CD8-positive, alpha-beta memory T cell (primary cell): ENCODE measurements around the gene OR10P1. TPM values are rescaled to one million over a fixed set of nuclear protein-coding genes. Genes with fewer than 3 reads are reported as not detected.
A peak's percentile ranks its signal among the peaks of the same experiment; 100 is the strongest.
"Not testable (repeated sequence)": the region's sequence is repeated elsewhere in the genome, so short reads cannot be mapped to it uniquely, and the experiment has no call there.

Source experiments
- CTCF ChIA-PET: fragments of 350-600 bp; sonication (Branson Sonifier 250); formaldehyde crosslinking; loops from one replicate; lab custom pipeline; 2021; ENCODE audit warnings: antibody characterized with exemption; lab: Charles Lee
- POLR2A ChIA-PET: fragments of 350-600 bp; sonication (Branson Sonifier 250); formaldehyde crosslinking; loops from one replicate; lab custom pipeline; 2021; ENCODE audit warnings: antibody characterized with exemption; lab: Charles Lee
- DNase-seq, 5 donors: peaks; one replicate each; pipeline versions ENCODE4 v3.0.0 to v3.0.0-alpha.2; 2020 to 2022; ENCODE audit warnings: mixed read lengths in 1 of 5
- H3K27ac ChIP-seq: one replicate; pipeline ENCODE4 v1.7.0; 2013; ENCODE audit warnings: low read depth, mild to moderate bottlenecking, low read length, moderate library complexity
- H3K27me3 ChIP-seq: 2 replicates; pipeline ENCODE4 v1.7.0; 2013; ENCODE audit warnings: low read length, mild to moderate bottlenecking; ENCODE audit not compliant: insufficient read depth, poor library complexity, severe bottlenecking
- H3K36me3 ChIP-seq: 2 replicates; pipeline ENCODE4 v1.7.0; 2013; ENCODE audit warnings: mild to moderate bottlenecking, low read length, moderate library complexity; ENCODE audit not compliant: insufficient read depth
- H3K4me1 ChIP-seq: 2 replicates; pipeline ENCODE4 v1.7.0; 2013; ENCODE audit warnings: mild to moderate bottlenecking, low read length, moderate library complexity; ENCODE audit not compliant: insufficient read depth
- H3K4me3 ChIP-seq: 2 replicates; pipeline ENCODE4 v1.7.0; 2013; ENCODE audit warnings: mild to moderate bottlenecking, low read length
- H3K9me3 ChIP-seq: 2 replicates; pipeline ENCODE4 v1.7.0; 2013; ENCODE audit warnings: mild to moderate bottlenecking, low read length
- H3K27ac Mint-ChIP-seq, 8 donors: one replicate each; pipeline ENCODE4 v1.8.0; 2020 to 2021; ENCODE audit warnings: mixed read lengths in 8 of 8, mild to moderate bottlenecking in 6 of 8, inconsistent platforms in 3 of 8, moderate library complexity in 3 of 8
- H3K27me3 Mint-ChIP-seq, 2 donors: one replicate each; pipeline ENCODE4 v1.8.0; 2020 to 2021; ENCODE audit warnings: mixed read lengths in 2 of 2, mild to moderate bottlenecking in 1 of 2, moderate library complexity in 1 of 2
- H3K36me3 Mint-ChIP-seq, 3 donors: one replicate each; pipeline ENCODE4 v1.8.0; 2020 to 2021; ENCODE audit warnings: mixed read lengths in 3 of 3, inconsistent platforms in 1 of 3, mild to moderate bottlenecking in 1 of 3
- H3K4me1 Mint-ChIP-seq, 3 donors: one replicate each; pipeline ENCODE4 v1.8.0; 2020 to 2021; ENCODE audit warnings: mixed read lengths in 3 of 3, inconsistent platforms in 1 of 3, mild to moderate bottlenecking in 1 of 3
- H3K4me3 Mint-ChIP-seq, 7 donors: one replicate each; pipeline ENCODE4 v1.8.0; 2020 to 2021; ENCODE audit warnings: mixed read lengths in 7 of 7, mild to moderate bottlenecking in 6 of 7, moderate library complexity in 4 of 7, inconsistent platforms in 2 of 7
- H3K9me3 Mint-ChIP-seq, 5 donors: one replicate each; pipeline ENCODE4 v1.8.0; 2020 to 2022; ENCODE audit warnings: mixed read lengths in 5 of 5, mild to moderate bottlenecking in 3 of 5, moderate library complexity in 2 of 5, inconsistent platforms in 1 of 5
- polyA plus RNA-seq: library from polyadenylated mRNA; unstranded; fragments of 300-500 nt; fragmentation: Illumina TruSeq; gene quantifications from one replicate; pipeline ENCODE4 v1.2.3, GENCODE V29; 2021
- total RNA-seq, 2 experiments: library from RNA; stranded (reverse); gene quantifications; one replicate each; pipeline ENCODE4 v1.2.3, GENCODE V29; 2021

OR10P1 gene
- total and polyA plus RNA-seq, 3 experiments from 2014 or later: not detected

DNA sequence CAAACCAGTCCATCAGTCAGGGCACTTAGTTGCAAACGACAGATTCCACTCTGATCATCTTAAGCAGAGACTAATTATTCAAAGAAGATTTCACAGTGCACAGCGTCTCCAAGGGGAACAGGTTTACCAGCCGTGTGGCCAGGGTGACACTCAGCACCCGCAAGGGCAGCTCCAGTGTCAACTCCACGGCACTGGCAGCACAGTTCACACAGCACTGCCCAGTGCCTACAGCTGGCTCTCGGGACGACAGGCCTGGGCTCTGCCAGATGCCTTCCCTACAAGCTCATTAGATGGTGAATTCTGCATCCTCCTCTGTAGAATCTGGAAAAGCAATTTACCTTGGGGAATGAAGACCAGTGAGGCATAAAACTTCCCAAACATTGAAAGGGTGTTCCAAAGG lies 4.9 kb downstream of the OR10P1 start:
- Mint-ChIP-seq H3K4me3 (no peak overlapping the region), H3K27ac (peak overlapping the region in 1 of 8 donors; percentile 15), H3K4me1 (peaks cover 17 to 35% (median 32%) of the 10 kb centered on the region in 3 donors), H3K36me3 (no peaks in the 10 kb centered on the region), H3K9me3 (no peaks in the 10 kb centered on the region), H3K27me3 (peaks cover 4 to 10% of the 10 kb centered on the region in 2 donors)
- CTCF ChIA-PET: interaction anchor here (6.6 kb wide), 1 partner anchor 16 kb away, joined by 108 read pairs; no protein-coding TSS in a partner anchor
- Histone ChIP-seq H3K9me3 (no peaks in the 10 kb centered on the region), H3K36me3 (no peaks in the 10 kb centered on the region), H3K4me3 (no peak overlapping the region), H3K27me3 (no peaks in the 10 kb centered on the region), H3K4me1 (peaks cover 17% of the 10 kb centered on the region), H3K27ac (no peak overlapping the region)
- POLR2A ChIA-PET: no interaction called here
- DNase-seq: no peak

DNA sequence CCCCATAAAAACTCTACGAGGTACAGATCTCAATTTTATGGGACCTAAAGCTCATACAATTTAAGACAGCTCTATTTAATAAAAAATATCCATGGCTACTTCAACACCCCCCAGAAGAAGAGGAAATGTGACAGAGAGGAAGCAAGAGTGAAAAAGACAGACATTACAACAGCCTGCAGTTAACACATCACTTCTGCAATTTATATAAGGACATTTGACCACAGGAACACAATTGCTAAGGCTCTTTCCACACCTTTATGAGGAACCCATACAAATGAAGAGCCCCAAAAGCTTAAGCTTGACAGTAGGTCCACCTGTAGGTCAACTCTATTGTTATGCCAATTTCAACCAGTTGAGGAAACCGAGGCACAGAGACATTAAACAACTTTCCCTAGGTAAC lies 5.6 kb downstream of the OR10P1 start:
- POLR2A ChIA-PET: no interaction called here
- CTCF ChIA-PET: interaction anchor here (6.6 kb wide), 1 partner anchor 15 kb away, joined by 108 read pairs; no protein-coding TSS in a partner anchor

DNA sequence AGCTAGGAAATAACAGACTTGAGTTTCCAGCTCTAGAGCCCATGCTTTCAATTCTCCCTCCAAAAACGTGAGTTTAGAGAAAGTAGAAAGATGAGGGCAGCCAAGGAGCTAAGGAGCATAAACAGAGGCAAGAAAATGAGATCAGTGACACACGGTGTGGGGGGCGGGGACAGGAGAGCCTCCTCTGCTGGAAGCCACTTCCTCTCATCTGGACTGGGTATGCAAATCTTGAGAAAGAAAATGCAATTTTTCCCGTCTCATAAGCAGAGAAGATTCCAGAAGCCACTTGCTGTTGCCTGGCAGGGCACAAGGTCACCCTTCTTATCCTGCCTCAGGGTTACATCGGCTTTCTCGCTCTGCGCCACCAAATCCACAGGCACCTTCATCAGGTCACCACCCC lies 6.0 kb downstream of the OR10P1 start:
- Histone ChIP-seq H3K27me3 (no peaks in the 10 kb centered on the region), H3K36me3 (no peaks in the 10 kb centered on the region), H3K4me3 (no peak overlapping the region), H3K27ac (no peak overlapping the region), H3K9me3 (no peaks in the 10 kb centered on the region), H3K4me1 (peaks cover 12% of the 10 kb centered on the region)
- Mint-ChIP-seq H3K36me3 (no peaks in the 10 kb centered on the region), H3K27ac (peak overlapping the region in 2 of 8 donors; percentile 9 to 13), H3K4me1 (peaks cover 14 to 30% (median 28%) of the 10 kb centered on the region in 3 donors), H3K27me3 (peaks cover 0 to 1% of the 10 kb centered on the region in 2 donors), H3K9me3 (no peaks in the 10 kb centered on the region), H3K4me3 (no peak overlapping the region)
- ChIA-PET CTCF (interaction anchor here (6.6 kb wide), 1 partner anchor 15 kb away, joined by 108 read pairs; no protein-coding TSS in a partner anchor), POLR2A (no interaction called here)
- no peak for DNase-seq

More for the DNA sequence above, 5.6 kb downstream of the OR10P1 start:
- Histone ChIP-seq H3K27me3 (no peaks in the 10 kb centered on the region), H3K9me3 (no peaks in the 10 kb centered on the region), H3K4me1 (peaks cover 13% of the 10 kb centered on the region), H3K27ac (no peak overlapping the region), H3K36me3 (no peaks in the 10 kb centered on the region), H3K4me3 (no peak overlapping the region)
- Mint-ChIP-seq H3K36me3 (no peaks in the 10 kb centered on the region), H3K4me1 (peaks cover 18 to 34% (median 32%) of the 10 kb centered on the region in 3 donors), H3K4me3 (no peak overlapping the region), H3K27me3 (peaks cover 0 to 5% of the 10 kb centered on the region in 2 donors), H3K27ac (no peak overlapping the region), H3K9me3 (no peaks in the 10 kb centered on the region)
- DNase-seq: no peak

DNA sequence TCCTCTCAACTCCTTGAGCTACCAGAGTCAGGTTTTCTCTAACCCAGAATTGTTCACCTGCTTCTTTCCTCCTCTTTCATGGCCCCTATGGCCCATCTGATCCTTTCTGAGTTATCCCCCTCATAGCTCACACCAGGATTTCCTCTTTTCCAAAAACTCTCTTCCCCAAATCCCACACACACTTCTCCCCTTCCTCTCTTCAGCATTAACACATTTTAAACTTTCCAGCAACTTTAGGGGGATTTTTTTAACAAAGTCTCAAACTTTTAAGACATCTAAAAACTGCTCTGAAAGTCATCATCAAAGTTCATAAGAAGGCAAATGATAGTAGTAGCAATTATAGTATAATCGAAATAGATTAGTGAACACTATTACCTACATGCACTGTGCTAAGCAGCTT lies 7.9 kb downstream of the OR10P1 start:
- ChIA-PET CTCF (interaction anchor here (1.0 to 6.6 kb wide), 5 partner anchors 10 to 25 kb away, joined by 3 to 108 read pairs (median 5); no protein-coding TSS in a partner anchor), POLR2A (interaction anchor here (0.6 kb wide), 1 partner anchor 359 kb away, joined by 6 read pairs; no protein-coding TSS in a partner anchor)
- Histone ChIP-seq H3K27ac (no peak overlapping the region), H3K4me1 (peaks cover 6% of the 10 kb centered on the region), H3K9me3 (no peaks in the 10 kb centered on the region), H3K36me3 (no peaks in the 10 kb centered on the region), H3K4me3 (no peak overlapping the region), H3K27me3 (no peaks in the 10 kb centered on the region)
- H3K9me3 Mint-ChIP-seq: no peaks in the 10 kb centered on the region
- no peak for DNase-seq
- H3K4me3 Mint-ChIP-seq: no peak overlapping the region
- no peaks in the 10 kb centered on the region for H3K27me3 Mint-ChIP-seq
- H3K4me1 Mint-ChIP-seq: peaks cover 14 to 26% (median 26%) of the 10 kb centered on the region in 3 donors
- peak overlapping the region in 2 of 8 donors; percentile 39 to 88 for H3K27ac Mint-ChIP-seq
- no peaks in the 10 kb centered on the region for H3K36me3 Mint-ChIP-seq

DNA sequence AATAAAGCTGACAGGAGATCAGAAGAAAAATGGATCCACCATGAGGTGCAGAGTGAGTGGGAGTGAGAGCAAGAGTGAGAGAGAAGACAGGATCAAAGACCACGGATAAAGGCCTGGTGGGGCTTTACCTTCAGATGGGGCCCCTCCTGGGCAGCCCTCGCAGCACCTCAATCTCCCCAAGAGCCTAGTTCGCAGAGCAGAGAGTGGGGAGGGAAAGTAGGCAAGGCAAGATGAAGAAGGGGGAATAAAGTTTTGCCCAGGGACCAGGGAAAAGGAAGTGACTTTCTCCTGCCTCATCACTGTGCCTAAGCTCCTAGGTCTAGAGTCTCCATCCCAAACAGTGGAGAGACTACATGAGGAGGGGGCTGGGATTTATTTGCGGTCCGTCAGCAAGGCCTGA lies 10.3 kb downstream of the OR10P1 start:
- Mint-ChIP-seq H3K9me3 (no peaks in the 10 kb centered on the region), H3K4me3 (peak overlapping the region in 2 of 7 donors; percentile 25 to 43), H3K27ac (peak overlapping the region; percentile 56 to 96 (median 84)), H3K27me3 (no peaks in the 10 kb centered on the region), H3K36me3 (no peaks in the 10 kb centered on the region), H3K4me1 (peaks cover 14 to 26% (median 25%) of the 10 kb centered on the region in 3 donors)
- no peaks in the 10 kb centered on the region for H3K27me3 ChIP-seq
- peaks cover 6% of the 10 kb centered on the region for H3K4me1 ChIP-seq
- ChIA-PET POLR2A (interaction anchor here (1.1 to 1.5 kb wide), 2 partner anchors 9 to 91 kb away, joined by 4 to 6 read pairs; no protein-coding TSS in a partner anchor), CTCF (interaction anchor here (0.9 to 6.6 kb wide), 7 partner anchors 10 to 100 kb away, joined by 3 to 108 read pairs (median 4); partner anchors contain the start of gene OR10P1)
- DNase-seq: no peak
- no peak overlapping the region for H3K27ac ChIP-seq
- H3K9me3 ChIP-seq: no peaks in the 10 kb centered on the region
- H3K36me3 ChIP-seq: no peaks in the 10 kb centered on the region
- H3K4me3 ChIP-seq: no peak overlapping the region

DNA sequence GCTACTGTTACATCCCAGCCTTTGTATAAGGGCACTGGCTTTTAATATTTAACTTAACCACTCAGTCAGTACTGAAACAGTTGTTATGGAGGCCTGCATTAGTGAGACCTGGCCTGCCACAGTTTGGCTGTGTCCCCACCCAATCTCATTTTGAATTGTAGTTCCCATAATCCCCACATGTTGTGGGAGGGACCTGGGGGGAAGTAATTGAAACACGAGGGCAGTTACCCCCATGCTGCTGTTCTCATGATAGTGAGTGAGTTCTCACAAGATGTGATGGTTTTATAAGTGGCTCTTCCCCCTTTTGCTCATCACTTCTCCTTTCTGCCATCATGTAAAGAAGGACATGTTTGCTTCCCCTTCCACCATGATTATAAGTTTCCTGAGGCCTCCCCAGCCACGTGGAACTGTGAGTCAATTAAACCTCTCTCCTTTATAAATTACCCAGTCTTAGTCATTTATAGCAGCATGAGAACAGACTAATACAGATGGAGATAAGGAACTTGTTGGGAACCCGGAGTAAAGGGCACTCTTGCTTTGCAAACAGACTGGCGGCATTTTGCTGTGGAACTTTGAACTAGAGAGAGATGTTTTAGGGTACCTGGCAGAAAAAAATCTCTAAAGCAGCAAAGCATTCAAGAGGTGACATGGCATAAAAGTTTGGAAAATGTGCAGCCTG lies 14.1 kb downstream of the OR10P1 start:
- H3K4me3 ChIP-seq, H3K27me3 Mint-ChIP-seq, H3K9me3 ChIP-seq, DNase-seq, H3K36me3 ChIP-seq, H3K27ac Mint-ChIP-seq, H3K4me3 Mint-ChIP-seq, H3K4me1 ChIP-seq, H3K27me3 ChIP-seq, H3K36me3 Mint-ChIP-seq, POLR2A ChIA-PET, CTCF ChIA-PET, H3K9me3 Mint-ChIP-seq, H3K27ac ChIP-seq: not testable (repeated sequence)
- H3K4me1 Mint-ChIP-seq: peaks cover 13 to 23% (median 20%) of the 10 kb centered on the region in 3 donors

DNA sequence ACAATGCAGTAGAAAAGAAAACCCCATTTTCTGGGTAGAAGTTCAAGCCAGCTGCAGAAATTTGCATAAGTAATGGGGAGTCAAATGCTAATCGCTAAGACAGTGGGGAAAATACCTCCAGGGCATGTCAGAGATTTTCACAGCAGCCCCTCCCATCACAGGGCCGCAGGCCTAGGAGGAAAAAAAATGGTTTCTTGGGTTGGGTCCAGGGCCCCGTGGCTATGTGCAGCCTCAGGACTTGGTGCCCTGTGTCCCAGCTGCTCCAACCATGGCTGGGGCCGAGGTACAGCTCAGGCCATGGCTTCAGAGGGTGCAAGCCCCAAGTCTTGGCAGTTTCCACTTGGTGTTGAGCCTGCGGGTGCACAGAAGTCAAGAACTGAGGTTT lies 14.6 kb downstream of the OR10P1 start:
- Mint-ChIP-seq H3K27ac (peak overlapping the region in 1 of 8 donors; percentile 29), H3K4me1 (peaks cover 10 to 20% (median 15%) of the 10 kb centered on the region in 3 donors), H3K27me3 (peaks cover 0 to under 1% of the 10 kb centered on the region in 2 donors), H3K9me3 (peaks cover 0 to 3% (median 0%) of the 10 kb centered on the region in 5 donors), H3K36me3 (no peaks in the 10 kb centered on the region), H3K4me3 (no peak overlapping the region)
- Histone ChIP-seq H3K4me1 (peaks cover 5% of the 10 kb centered on the region), H3K36me3 (no peaks in the 10 kb centered on the region), H3K9me3 (no peaks in the 10 kb centered on the region), H3K27me3 (no peaks in the 10 kb centered on the region), H3K27ac (no peak overlapping the region), H3K4me3 (no peak overlapping the region)
- ChIA-PET POLR2A (no interaction called here), CTCF (no interaction called here)
- no peak for DNase-seq

DNA sequence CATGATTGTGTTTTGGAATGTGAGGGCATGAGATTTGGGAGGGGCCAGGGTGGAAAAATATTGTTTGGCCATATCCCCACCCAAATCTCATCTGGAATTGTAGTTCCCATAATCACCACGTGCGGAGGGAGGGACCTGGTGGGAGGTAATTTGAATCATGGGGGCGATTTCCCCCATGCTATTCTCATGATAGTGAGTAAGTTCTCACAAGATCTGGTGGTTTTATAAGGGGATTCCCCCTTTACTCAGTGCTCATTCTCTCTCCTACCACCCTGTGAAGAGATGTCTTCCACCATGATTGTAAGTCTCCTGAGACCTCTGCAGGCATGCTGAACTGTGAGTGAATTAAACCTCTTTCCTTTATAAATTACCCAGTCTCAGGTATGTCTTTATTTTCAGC lies 15.7 kb downstream of the OR10P1 start:
- H3K36me3 ChIP-seq: no peaks in the 10 kb centered on the region
- H3K27me3 Mint-ChIP-seq: peaks cover 0 to 4% of the 10 kb centered on the region in 2 donors
- H3K4me1 Mint-ChIP-seq: peaks cover 7 to 15% (median 7%) of the 10 kb centered on the region in 3 donors
- ChIA-PET CTCF (no interaction called here), POLR2A (no interaction called here)
- no peaks in the 10 kb centered on the region for H3K36me3 Mint-ChIP-seq
- no peak overlapping the region for H3K27ac Mint-ChIP-seq
- H3K9me3 ChIP-seq: no peaks in the 10 kb centered on the region
- peaks cover 0 to 3% (median 0%) of the 10 kb centered on the region in 5 donors for H3K9me3 Mint-ChIP-seq
- H3K4me3 Mint-ChIP-seq: no peak overlapping the region
- H3K27ac ChIP-seq: no peak overlapping the region
- no peaks in the 10 kb centered on the region for H3K4me1 ChIP-seq
- no peak for DNase-seq
- H3K27me3 ChIP-seq: no peaks in the 10 kb centered on the region
- H3K4me3 ChIP-seq: no peak overlapping the region
